ENCODE results near the gene ABR. TPM values are rescaled to one million over a fixed set of nuclear protein-coding genes. Genes with fewer than 3 reads are reported as not detected.
A peak's percentile ranks its signal among the peaks of the same experiment; 100 is the strongest.

ABR gene
- total and polyA plus RNA-seq, 2 of the 13 experiments (the other 11 are each of a cell fraction or from before 2014, with no cell fraction given), result 12.4 to 40.4 TPM

- no peak for TF ChIP-seq KIAA2018 (CRISPR knock-in tag; IDR thresholded peaks at IDR 0.05; ENCODE audit: borderline replicate concordance)
- no peak for TF ChIP-seq ZNF382 (CRISPR knock-in tag; IDR thresholded peaks at IDR 0.05; ENCODE audit: borderline replicate concordance)
- no peak for TF ChIP-seq ZBTB14 (CRISPR knock-in tag; IDR thresholded peaks at IDR 0.05)
- peak; percentile 42; the same call in 1 of the 2 replicates for TF ChIP-seq TFAP4 (IDR thresholded peaks at IDR 0.05; ENCODE audit: borderline replicate concordance, low read depth)
- peak; percentile 43; the same call in 1 of the 2 replicates for TF ChIP-seq THAP11 (CRISPR knock-in tag; IDR thresholded peaks at IDR 0.05)
- TF ChIP-seq ZNF580 (CRISPR knock-in tag; IDR thresholded peaks at IDR 0.05; ENCODE audit: borderline replicate concordance, low read depth), result 0 out of 2 replicates have a peak, but pooled peaks have one; percentile 40
- TF ChIP-seq PAXIP1 (CRISPR knock-in tag; conservative IDR thresholded peaks at IDR 0.05), result 0 out of 2 replicates have a peak, but pooled peaks have one; percentile 25
- TF ChIP-seq ZBTB4 (CRISPR knock-in tag; IDR thresholded peaks at IDR 0.05; ENCODE audit: borderline replicate concordance), result no peak
Observed at GRCh38 chr17:1067282-1067956, 112.4 kb downstream of the ABR start (continued).
